Endothelial cell (in vitro differentiated cells): ENCODE results near the gene MRPL36. TPM values are rescaled to one million over a fixed set of nuclear protein-coding genes. Genes with fewer than 3 reads are reported as not detected.

Experiments
- DNase-seq: peaks from one replicate; pipeline ENCODE4 v3.0.0; 2021; ENCODE audit warnings: low spot score
- H3K27ac Mint-ChIP-seq: one replicate; pipeline ENCODE4 v1.8.0; 2021; ENCODE audit warnings: mixed read lengths, inconsistent platforms; ENCODE audit not compliant: unreplicated experiment
- H3K27me3 Mint-ChIP-seq: one replicate; pipeline ENCODE4 v1.8.0; 2021; ENCODE audit warnings: mild to moderate bottlenecking, moderate library complexity, mixed read lengths, inconsistent platforms; ENCODE audit not compliant: unreplicated experiment
- H3K36me3 Mint-ChIP-seq: one replicate; pipeline ENCODE4 v1.8.0; 2021; ENCODE audit warnings: mild to moderate bottlenecking, low read depth, mixed read lengths, inconsistent platforms; ENCODE audit not compliant: unreplicated experiment
- H3K4me1 Mint-ChIP-seq: one replicate; pipeline ENCODE4 v1.8.0; 2021; ENCODE audit warnings: mild to moderate bottlenecking, mixed read lengths, inconsistent platforms; ENCODE audit not compliant: unreplicated experiment
- H3K4me3 Mint-ChIP-seq: one replicate; pipeline ENCODE4 v1.8.0; 2021; ENCODE audit warnings: mild to moderate bottlenecking, mixed read lengths, inconsistent platforms; ENCODE audit not compliant: unreplicated experiment
- H3K9me3 Mint-ChIP-seq: one replicate; pipeline ENCODE4 v1.8.0; 2021; ENCODE audit warnings: mixed read lengths, inconsistent platforms; ENCODE audit not compliant: unreplicated experiment
- total RNA-seq: library from RNA; stranded (reverse); fragmentation: NEBNext Ultra II Directional; extraction: Animal tissue kit (Norgen Biotek cat#: 25700); gene quantifications from one replicate; pipeline ENCODE4 v1.2.1, GENCODE V29; 2021; ENCODE audit not compliant: unreplicated experiment
- TF ChIP-seq, protein P1 (sequence below): fragments of 200-600 bp; sonication (generic); IDR thresholded peaks from one replicate; pipeline ENCODE4 v1.5.0; 2021; ENCODE audit warnings: antibody characterized with exemption; ENCODE audit not compliant: unreplicated experiment

Gene MRPL36
- total RNA-seq, 1 donor from 2014 or later: 32.5 TPM

DNA sequence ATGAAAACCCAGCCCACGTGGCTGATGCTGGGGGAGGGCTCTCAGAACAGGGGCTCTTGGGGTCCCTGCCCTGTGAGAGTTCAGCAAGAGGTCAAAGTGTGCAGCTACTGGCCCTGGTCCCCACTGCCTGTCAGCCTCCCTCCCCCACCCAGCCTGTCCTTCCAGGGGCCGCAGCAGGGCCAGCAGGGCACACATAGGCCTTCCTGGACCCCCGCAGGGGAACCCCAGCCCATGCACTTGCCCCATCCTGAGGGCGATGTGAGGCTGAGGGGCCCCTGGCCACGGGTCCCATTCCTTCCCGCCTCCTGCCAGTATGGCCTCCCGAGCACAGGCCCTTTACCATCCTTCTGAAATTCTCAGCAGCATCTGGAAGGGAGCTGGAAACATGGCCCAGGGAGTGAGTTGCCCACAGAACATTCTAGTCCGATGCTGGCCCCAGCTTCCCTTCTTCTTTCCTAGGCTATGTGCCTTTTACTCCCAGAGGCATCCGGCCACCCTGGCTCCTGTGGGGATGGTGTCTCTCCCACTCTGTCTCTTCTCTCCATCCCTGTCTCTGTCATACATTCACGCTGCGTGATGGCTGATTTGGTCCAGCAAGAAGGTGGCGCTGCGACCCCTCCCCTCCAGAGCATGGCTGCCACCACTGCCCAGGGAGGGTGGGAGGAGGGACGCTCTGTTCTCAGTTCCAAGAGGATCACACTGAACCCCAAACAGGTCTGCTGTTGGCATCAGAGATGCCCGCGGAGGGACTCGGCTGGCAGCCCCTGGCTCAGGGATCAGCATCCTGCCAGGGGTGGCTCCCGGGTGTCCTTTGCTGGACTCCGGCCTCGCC is 19.6 kb downstream of the MRPL36 start:
- Mint-ChIP-seq H3K9me3 (no peaks in the 10 kb centered on the region), H3K4me3 (no peak overlapping the region), H3K27ac (no peak overlapping the region), H3K36me3 (no peaks in the 10 kb centered on the region), H3K27me3 (peaks cover 2% of the 10 kb centered on the region), H3K4me1 (no peaks in the 10 kb centered on the region)
- TF ChIP-seq, protein P1, sequence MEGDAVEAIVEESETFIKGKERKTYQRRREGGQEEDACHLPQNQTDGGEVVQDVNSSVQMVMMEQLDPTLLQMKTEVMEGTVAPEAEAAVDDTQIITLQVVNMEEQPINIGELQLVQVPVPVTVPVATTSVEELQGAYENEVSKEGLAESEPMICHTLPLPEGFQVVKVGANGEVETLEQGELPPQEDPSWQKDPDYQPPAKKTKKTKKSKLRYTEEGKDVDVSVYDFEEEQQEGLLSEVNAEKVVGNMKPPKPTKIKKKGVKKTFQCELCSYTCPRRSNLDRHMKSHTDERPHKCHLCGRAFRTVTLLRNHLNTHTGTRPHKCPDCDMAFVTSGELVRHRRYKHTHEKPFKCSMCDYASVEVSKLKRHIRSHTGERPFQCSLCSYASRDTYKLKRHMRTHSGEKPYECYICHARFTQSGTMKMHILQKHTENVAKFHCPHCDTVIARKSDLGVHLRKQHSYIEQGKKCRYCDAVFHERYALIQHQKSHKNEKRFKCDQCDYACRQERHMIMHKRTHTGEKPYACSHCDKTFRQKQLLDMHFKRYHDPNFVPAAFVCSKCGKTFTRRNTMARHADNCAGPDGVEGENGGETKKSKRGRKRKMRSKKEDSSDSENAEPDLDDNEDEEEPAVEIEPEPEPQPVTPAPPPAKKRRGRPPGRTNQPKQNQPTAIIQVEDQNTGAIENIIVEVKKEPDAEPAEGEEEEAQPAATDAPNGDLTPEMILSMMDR: no peak
- no peak for DNase-seq

DNA sequence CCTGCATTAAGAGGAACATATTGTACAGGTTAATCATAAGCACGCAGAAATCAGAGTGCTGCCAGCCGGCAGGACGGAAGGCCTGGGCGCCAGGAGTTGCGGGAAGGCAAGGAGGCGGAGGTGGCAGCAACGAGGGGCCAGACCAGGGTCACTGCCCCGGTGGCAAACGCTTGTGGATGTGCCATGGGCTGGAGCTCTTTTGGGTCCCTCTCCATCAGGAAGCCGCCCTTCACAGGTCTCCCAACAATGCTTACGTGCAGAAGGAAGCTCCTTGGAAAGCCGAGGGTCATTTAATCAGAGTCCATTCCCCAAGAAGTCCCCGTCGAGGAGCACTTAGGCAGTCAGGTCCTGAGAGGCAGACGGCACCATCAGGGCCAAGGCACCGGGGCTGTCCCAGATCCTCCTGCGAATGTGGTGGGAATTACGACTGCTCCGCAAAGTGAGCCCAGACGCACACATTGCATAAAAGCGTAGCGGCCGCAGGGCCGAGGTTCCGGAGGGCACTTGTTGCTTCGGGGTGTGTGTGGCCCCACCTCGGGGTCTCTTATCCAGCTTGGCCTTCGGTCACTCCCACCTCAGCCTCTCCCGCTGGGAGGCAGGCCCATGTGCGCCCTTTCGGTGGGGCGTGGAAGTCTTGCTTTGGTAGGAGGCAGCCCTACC is 20.5 kb downstream of the MRPL36 start:
- Mint-ChIP-seq H3K27me3 (peaks cover 2% of the 10 kb centered on the region), H3K4me1 (no peaks in the 10 kb centered on the region), H3K36me3 (no peaks in the 10 kb centered on the region), H3K9me3 (no peaks in the 10 kb centered on the region), H3K4me3 (no peak overlapping the region), H3K27ac (no peak overlapping the region)
- TF ChIP-seq, protein P1: no peak
- DNase-seq: no peak

DNA sequence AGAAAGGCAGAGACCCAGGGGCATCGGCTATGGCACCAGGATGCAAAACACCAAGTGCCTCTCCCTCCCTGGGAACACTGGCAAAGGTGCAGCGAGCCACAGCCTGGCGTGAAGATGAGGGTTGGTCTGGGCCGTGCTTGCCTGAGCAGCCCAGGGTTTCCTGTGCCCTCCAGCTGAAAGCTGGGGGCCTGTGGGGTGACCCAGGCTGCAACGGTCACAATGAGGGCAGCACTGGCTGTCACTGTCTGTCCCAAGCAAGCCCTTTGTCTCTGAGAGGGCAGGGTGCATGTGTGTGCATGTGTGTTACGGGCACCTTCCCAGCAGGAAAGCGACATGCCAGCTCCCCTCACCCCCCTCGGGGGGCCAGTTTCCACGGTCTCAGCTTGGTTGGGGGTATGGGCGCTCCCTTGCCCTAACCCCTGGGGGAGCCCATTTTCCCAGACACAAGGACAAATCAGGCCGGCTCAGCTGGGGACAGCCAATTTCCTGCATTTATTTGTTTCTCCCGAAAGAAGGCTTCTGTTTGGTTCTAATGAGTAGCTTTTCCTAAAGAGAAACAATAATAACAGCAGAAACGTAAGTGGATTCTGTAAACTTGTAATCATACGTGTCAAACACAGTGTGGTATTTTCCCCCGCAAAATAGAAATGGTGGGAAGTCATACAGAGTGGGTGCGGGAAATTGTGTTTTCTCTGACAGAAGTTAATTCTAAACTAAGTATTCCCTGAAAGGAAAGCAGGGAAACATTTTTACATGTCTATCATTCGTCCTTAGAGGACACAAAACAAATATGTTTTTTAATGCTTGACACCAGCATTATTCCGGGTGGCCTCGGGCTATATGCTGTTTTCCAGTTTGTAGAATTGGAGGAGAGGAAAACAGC is 21.3 kb downstream of the MRPL36 start:
- Mint-ChIP-seq H3K4me1 (no peaks in the 10 kb centered on the region), H3K27ac (no peak overlapping the region), H3K4me3 (no peak overlapping the region), H3K27me3 (peaks cover 2% of the 10 kb centered on the region), H3K36me3 (no peaks in the 10 kb centered on the region), H3K9me3 (no peaks in the 10 kb centered on the region)
- no peak for DNase-seq
- TF ChIP-seq, protein P1: no peak

DNA sequence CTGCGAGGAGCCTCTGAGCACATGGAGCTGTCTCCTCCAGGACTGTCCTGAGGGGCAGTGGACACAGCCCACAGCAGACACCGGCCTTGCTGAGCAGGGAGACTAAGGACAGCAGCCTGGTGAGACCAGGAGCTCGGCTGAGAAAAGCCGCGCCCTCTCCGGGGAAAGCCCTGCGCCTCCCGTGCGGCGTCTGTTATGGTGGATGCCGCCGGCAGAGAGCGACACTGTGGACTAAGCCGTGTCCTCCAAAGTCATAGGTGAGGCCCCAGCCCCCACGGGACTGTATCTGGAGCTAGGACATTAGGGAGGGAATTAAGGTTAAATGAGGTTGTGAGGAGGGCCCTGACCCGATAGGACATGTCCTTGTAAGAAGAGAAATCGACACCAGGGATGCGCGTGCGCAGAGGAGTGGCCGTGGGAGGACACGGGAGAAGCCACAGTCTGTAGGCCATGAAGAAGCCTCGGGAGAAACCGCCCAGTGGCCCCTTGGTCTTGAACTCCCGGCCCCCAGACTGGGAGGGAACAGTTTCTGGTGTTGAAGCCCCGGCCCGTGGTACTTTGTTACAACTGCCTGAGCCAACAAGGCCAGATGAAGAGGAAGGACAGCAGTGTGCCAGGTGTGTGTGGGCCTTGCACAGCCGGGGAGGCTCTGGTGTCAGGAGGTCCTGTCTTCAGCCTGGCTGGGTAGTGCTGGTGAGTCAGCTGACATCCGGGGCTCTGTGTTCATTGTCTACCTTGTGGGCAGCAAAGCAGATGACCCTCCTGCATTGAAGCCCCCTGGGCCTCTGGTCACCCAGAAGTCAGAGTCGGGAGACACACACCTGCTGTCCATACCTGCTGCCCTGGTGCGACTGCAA is 22.1 kb downstream of the MRPL36 start:
- no peak for DNase-seq
- Mint-ChIP-seq H3K4me1 (no peaks in the 10 kb centered on the region), H3K27me3 (peaks cover 2% of the 10 kb centered on the region), H3K27ac (no peak overlapping the region), H3K4me3 (no peak overlapping the region), H3K36me3 (no peaks in the 10 kb centered on the region), H3K9me3 (no peaks in the 10 kb centered on the region)
- TF ChIP-seq, protein P1: no peak
